Measurements from ENCODE around the gene DAG1. TPM values are rescaled to one million over a fixed set of nuclear protein-coding genes. Genes with fewer than 3 reads are reported as not detected.

DAG1 gene
- total RNA-seq, 1 experiment from 2014 or later = 111 TPM

GRCh38 chr3:49456466-49456865 lies 13.6 kb upstream of the DAG1 start:
- no peaks in the 10 kb centered on the region for H3K9me3 ChIP-seq (ENCODE audit: low read length)
- ChIA-PET POLR2A (ENCODE audit: unreplicated experiment) (no interaction called here), CTCF (interaction anchor here (0.7 kb wide), 1 partner anchor 84 kb away, joined by 3 read pairs; no protein-coding TSS in a partner anchor)
- no peak overlapping the region for H3K4me3 ChIP-seq (ENCODE audit: low read length)
- H3K4me2 ChIP-seq (ENCODE audit: low read length) = no peak overlapping the region
- H3K79me2 ChIP-seq (ENCODE audit: low read length) = no peaks in the 10 kb centered on the region
- no peak overlapping the region for H2AFZ ChIP-seq (ENCODE audit: low read length)
- H3K9me2 ChIP-seq (replicated peaks; ENCODE audit: low read length) = no peaks in the 10 kb centered on the region
- no TSS peak for BruUV-seq (replicated peaks)
- no peak overlapping the region for H3K9ac ChIP-seq (ENCODE audit: low read length)
- H3K4me1 ChIP-seq (ENCODE audit: insufficient read depth, low read length) = peaks cover 11% of the 10 kb centered on the region
- H3K27me3 ChIP-seq (ENCODE audit: low read length) = no peaks in the 10 kb centered on the region
- H4K20me1 ChIP-seq (ENCODE audit: low read length) = no peaks in the 10 kb centered on the region
- H3K36me3 ChIP-seq (ENCODE audit: low read depth, low read length) = no peaks in the 10 kb centered on the region
- no peaks in the 10 kb centered on the region for H3F3A ChIP-seq (ENCODE audit: low read length, unreplicated experiment)
- no peak overlapping the region for H3K27ac ChIP-seq (ENCODE audit: low read length)
- intact Hi-C loops (cut with micrococcal nuclease) = no loop called here
- TF ChIP-seq EZH2phosphoT487 (IDR thresholded peaks at IDR 0.05; ENCODE audit: borderline replicate concordance, low read length) = no peak
- TF ChIP-seq CTCF (conservative IDR thresholded peaks at IDR 0.05; ENCODE audit: low read depth, low read length) = no peak
- no peak for TF ChIP-seq EZH2 (IDR thresholded peaks at IDR 0.05; ENCODE audit: low read length, unreplicated experiment)
- DNase-seq = peak; percentile 43
- peak; percentile 36 for ATAC-seq

- Histone ChIP-seq H4K20me1 (ENCODE audit: low read length) (no peaks in the 10 kb centered on the region), H3K27ac (ENCODE audit: low read length) (no peak overlapping the region), H3K36me3 (ENCODE audit: low read depth, low read length) (no peaks in the 10 kb centered on the region), H3F3A (ENCODE audit: low read length, unreplicated experiment) (peaks cover 4% of the 10 kb centered on the region), H3K4me3 (ENCODE audit: low read length) (no peak overlapping the region), H3K9me2 (replicated peaks; ENCODE audit: low read length) (no peaks in the 10 kb centered on the region), H3K4me1 (ENCODE audit: insufficient read depth, low read length) (peaks cover 21% of the 10 kb centered on the region), H3K9me3 (ENCODE audit: low read length) (no peaks in the 10 kb centered on the region), H3K79me2 (ENCODE audit: low read length) (no peaks in the 10 kb centered on the region), H3K9ac (ENCODE audit: low read length) (no peak overlapping the region), H2AFZ (ENCODE audit: low read length) (no peak overlapping the region), H3K4me2 (ENCODE audit: low read length) (no peak overlapping the region), H3K27me3 (ENCODE audit: low read length) (no peaks in the 10 kb centered on the region)
- DNase-seq = no peak
- POLR2A ChIA-PET (ENCODE audit: unreplicated experiment) = no interaction called here
- no TSS peak for BruUV-seq (replicated peaks)
- ATAC-seq = no peak
- CTCF ChIA-PET = no interaction called here
- no peak for TF ChIP-seq EZH2 (IDR thresholded peaks at IDR 0.05; ENCODE audit: low read length, unreplicated experiment)
- TF ChIP-seq EZH2phosphoT487 (IDR thresholded peaks at IDR 0.05; ENCODE audit: borderline replicate concordance, low read length) = no peak
- TF ChIP-seq CTCF (conservative IDR thresholded peaks at IDR 0.05; ENCODE audit: low read depth, low read length) = no peak
- intact Hi-C loops (cut with micrococcal nuclease) = no loop called here
These were observed 9.7 kb upstream of the DAG1 start for GRCh38 chr3:49460188-49460890.

- no peaks in the 10 kb centered on the region for H3K9me3 ChIP-seq (ENCODE audit: low read length)
- peak overlapping the region; percentile 61 for H3K27ac ChIP-seq (ENCODE audit: low read length)
- H3F3A ChIP-seq (ENCODE audit: low read length, unreplicated experiment) = peaks cover 4% of the 10 kb centered on the region
- CTCF ChIA-PET = no interaction called here
- ATAC-seq (no peak), DNase-seq (no peak)
- intact Hi-C loops (cut with micrococcal nuclease) = no loop called here
- no peak overlapping the region for H2AFZ ChIP-seq (ENCODE audit: low read length)
- BruUV-seq (replicated peaks) = no TSS peak
- no peaks in the 10 kb centered on the region for H3K27me3 ChIP-seq (ENCODE audit: low read length)
- TF ChIP-seq EZH2 (IDR thresholded peaks at IDR 0.05; ENCODE audit: low read length, unreplicated experiment) = no peak
- no peak for TF ChIP-seq CTCF (conservative IDR thresholded peaks at IDR 0.05; ENCODE audit: low read depth, low read length)
- no peak for TF ChIP-seq EZH2phosphoT487 (IDR thresholded peaks at IDR 0.05; ENCODE audit: borderline replicate concordance, low read length)
- no peaks in the 10 kb centered on the region for H3K79me2 ChIP-seq (ENCODE audit: low read length)
- peaks cover 21% of the 10 kb centered on the region for H3K4me1 ChIP-seq (ENCODE audit: insufficient read depth, low read length)
- no peaks in the 10 kb centered on the region for H3K9me2 ChIP-seq (replicated peaks; ENCODE audit: low read length)
- no peak overlapping the region for H3K9ac ChIP-seq (ENCODE audit: low read length)
- no peaks in the 10 kb centered on the region for H4K20me1 ChIP-seq (ENCODE audit: low read length)
- no peaks in the 10 kb centered on the region for H3K36me3 ChIP-seq (ENCODE audit: low read depth, low read length)
- no peak overlapping the region for H3K4me3 ChIP-seq (ENCODE audit: low read length)
- POLR2A ChIA-PET (ENCODE audit: unreplicated experiment) = no interaction called here
- H3K4me2 ChIP-seq (ENCODE audit: low read length) = peak overlapping the region; percentile 30
These were observed 9.1 kb upstream of the DAG1 start for GRCh38 chr3:49460956-49461355.

Measured in PC-3 (cell line).